ENCODE data around the gene ANKRD13D.

The ANKRD13D gene

GRCh38 chr11:67264260-67264659 lies 24.8 kb upstream of the ANKRD13D start:
- no peak overlapping the region; the same call in 1 of the 2 replicates for H3K27ac ChIP-seq
- TF ChIP-seq CTCF (conservative IDR thresholded peaks at IDR 0.05), result no peak

GRCh38 chr11:67264877-67265632 lies 24.0 kb upstream of the ANKRD13D start:
- no peak for TF ChIP-seq CTCF (conservative IDR thresholded peaks at IDR 0.05)

GRCh38 chr11:67265633-67266448 lies 23.3 kb upstream of the ANKRD13D start:
- TF ChIP-seq CTCF (conservative IDR thresholded peaks at IDR 0.05), result peak; percentile 100
- H3K27ac ChIP-seq, result peak overlapping the region; percentile 100

More at GRCh38 chr11:67264877-67265632, 24.0 kb upstream of the ANKRD13D start:
- peak overlapping the region; percentile 100 for H3K27ac ChIP-seq

GRCh38 chr11:67266449-67267187 lies 22.5 kb upstream of the ANKRD13D start, which contains the start of gene GRK2:
Gene GRK2 (plus strand): TSS chr11:67266473. CDS start chr11:67266700, 227 bp downstream.
- TF ChIP-seq CTCF (conservative IDR thresholded peaks at IDR 0.05), result no peak
- peak within 1 kb of the TSS; percentile 100 for H3K27ac ChIP-seq

GRCh38 chr11:67267188-67268080 lies 21.7 kb upstream of the ANKRD13D start:
- H3K27ac ChIP-seq, result peak overlapping the region; percentile 100
- TF ChIP-seq CTCF (conservative IDR thresholded peaks at IDR 0.05), result no peak

- TF ChIP-seq CTCF (conservative IDR thresholded peaks at IDR 0.05), result no peak
- peak overlapping the region; percentile 100 for H3K27ac ChIP-seq
These were observed 20.8 kb upstream of the ANKRD13D start for GRCh38 chr11:67268081-67268961.

Data from VCaP (cell line).